DMS53 treated with DMSO at 0.1 percent for 48 hours (cell line): ENCODE results near the gene RNF186.
"Not testable (repeated sequence)": the region's sequence is repeated elsewhere in the genome, so short reads cannot be mapped to it uniquely, and the experiment has no call there.

Experiments used
- DNase-seq: peaks from one replicate; lab custom pipeline; 2025; ENCODE audit not compliant: unreplicated experiment; lab: John Stamatoyannopoulos, UW

Gene RNF186

DNA sequence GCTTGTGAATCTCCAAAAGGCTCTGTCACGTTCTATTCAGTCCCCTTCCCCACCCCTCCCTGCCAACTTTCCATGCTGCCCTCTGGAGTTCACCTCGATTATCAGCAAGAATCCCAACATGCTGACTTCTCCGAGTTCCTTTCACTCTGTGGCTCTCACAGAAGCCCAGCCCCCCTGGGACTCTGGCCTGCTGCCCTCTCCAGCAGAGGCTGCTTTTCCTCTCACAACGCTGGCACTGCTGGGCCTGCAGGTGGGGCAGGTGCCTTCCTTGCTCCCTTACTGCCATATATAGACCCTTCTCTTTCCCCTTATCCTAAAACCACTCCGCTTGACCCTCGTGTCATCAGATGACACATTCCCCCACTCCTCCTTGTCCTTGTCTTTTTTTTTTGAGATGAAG lies 10.2 kb upstream of the RNF186 start:
- DNase-seq = no peak

GRCh38 chr1:19824541-19824940 lies 9.5 kb upstream of the RNF186 start:
- no peak for DNase-seq

DNA sequence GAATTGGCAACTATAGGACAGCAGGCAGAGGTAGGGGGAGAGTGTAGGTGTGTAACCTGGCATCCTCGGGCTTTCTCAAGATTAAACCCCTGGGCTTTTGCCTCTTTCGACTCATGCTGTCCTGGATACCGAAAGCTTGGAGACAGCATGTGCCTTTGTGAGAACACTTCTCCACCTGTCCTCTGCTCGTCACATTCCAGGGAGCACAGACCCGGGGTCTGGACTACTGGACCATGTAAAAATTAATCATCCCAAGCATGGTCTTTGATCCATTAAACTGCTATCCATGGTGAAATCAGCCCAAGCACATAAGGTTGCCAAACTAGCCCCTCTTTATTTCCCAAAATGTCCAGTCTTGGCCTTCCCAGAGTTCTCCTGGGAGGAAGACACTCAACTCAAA lies 9.0 kb upstream of the RNF186 start:
- DNase-seq = no peak

GRCh38 chr1:19819701-19820100 lies 4.6 kb upstream of the RNF186 start:
- no peak for DNase-seq

- no peak for DNase-seq
Measured at GRCh38 chr1:19818324-19818723, 3.2 kb upstream of the RNF186 start.

DNA sequence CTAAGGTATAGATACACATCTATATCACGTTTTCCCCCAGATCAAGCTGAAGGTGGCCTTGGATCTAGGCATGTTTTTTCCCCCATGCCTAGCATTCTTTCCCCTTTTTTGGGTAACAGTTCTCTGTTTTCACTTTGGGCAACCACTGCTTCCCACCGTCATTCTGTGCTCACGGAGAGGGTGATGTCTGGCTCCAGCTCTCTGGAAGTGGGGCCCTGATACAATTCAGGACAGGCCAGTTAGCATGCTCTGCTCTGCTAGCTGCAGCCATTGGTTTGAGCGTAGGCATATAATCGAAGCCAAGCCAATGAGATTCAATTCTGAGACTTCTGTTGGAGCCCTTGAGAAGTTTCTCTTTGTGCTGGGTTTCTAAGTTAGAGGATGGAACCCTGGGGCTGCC lies 2.1 kb upstream of the RNF186 start:
- no peak for DNase-seq

DNA sequence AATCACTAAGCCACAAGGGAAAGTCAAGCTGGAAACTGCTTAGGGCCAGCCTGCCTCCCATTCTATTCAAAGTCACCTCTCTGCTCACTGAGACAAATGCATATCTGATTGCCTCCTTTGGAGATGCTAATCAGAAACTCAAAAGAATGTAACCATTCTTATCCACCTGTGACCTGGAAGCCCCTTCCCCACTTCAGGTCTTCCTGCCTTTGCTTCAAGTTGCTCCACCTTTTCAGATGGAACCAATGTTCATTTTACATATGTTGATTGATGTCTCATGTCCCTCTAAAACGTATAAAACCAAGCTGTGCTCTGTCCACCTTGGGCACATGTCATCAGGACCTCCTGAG lies 1.6 kb upstream of the RNF186 start:
- not testable (repeated sequence) for DNase-seq

DNA sequence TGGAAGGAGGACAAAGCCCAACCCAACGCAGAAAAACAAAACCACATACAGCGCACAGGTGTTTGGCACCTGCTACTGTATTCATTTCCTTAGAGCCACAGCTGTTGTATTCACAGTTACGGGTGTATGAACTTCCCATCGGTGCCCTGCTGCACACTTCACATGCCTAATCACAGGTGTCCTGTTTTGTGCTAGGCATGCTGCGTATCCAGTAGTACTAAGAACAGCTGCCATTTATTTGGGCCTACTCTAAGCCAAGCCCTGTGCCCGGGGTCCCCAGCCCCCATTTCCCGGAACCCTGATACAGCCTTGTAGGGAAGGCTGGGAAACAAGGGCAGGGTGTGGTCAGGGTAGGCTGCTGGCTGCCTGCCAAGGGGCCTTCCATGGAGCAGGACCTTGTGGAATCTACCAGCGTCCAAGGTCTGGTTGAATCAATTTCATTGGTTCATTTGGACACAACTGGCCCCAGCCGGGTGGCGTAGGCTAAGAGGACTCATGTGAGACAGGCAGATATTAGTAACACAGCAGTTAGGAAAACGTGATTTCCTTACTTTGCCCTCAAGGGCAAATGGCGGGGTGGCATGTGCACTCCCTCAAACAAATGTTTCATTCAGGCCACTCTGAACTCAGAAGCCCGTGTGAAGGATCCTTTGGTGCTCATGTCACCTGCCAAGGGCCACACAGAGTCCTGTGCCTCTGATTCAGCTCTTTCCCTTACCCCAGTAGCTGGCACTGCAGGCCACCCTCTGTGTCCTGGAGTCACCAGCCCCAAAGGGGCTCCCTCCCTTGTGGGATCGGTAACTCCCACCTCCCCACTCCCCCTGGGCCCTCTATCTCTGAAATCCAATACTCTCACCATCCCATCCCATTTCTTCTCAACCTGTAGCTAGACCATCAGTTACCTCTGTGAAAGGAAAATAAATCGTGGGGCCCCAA lies 986 bp upstream of the RNF186 start:
- peak; percentile 96 for DNase-seq

- no peak for DNase-seq
Measured at GRCh38 chr1:19814244-19814661, 830 bp downstream of the RNF186 start.

- DNase-seq = no peak
Measured at GRCh38 chr1:19813643-19813960, 1.5 kb downstream of the RNF186 start.

GRCh38 chr1:19812875-19813642 lies 2.0 kb downstream of the RNF186 start:
- DNase-seq = no peak

- no peak for DNase-seq
Measured at GRCh38 chr1:19811206-19811851, 3.8 kb downstream of the RNF186 start.

DNA sequence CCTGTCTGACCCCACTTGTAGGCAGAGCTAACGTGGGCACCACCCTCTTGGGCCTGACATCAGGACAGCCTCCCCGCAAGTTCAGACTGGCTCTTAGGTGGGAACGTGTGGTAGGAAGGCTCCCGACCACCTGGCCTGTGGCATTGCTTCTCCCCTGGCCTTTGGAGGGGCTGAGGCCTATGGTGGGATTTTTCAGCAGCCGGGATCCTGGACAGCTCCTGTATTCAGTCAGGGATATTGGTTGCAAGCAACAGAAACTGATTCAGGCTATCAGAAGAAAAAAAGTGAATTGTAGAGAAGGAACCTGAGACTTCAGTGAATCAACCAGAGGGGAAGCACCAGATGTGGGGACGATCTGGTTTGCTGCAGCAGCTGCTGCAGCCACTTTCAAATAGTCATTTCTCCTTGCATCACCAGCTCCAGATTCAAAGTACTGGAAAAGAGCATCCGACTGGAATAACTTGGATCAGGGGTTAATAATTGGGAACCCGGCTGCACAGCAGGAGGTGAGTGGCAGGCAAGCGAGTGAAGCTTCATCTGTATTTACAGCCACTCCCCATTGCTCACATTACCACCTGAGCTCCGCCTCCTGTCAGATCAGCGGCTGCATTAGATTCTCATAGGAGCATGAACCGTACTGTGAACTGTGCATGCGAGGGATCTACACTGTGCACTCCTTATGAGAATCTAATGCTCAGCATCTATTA lies 5.9 kb downstream of the RNF186 start:
- no peak for DNase-seq

DNA sequence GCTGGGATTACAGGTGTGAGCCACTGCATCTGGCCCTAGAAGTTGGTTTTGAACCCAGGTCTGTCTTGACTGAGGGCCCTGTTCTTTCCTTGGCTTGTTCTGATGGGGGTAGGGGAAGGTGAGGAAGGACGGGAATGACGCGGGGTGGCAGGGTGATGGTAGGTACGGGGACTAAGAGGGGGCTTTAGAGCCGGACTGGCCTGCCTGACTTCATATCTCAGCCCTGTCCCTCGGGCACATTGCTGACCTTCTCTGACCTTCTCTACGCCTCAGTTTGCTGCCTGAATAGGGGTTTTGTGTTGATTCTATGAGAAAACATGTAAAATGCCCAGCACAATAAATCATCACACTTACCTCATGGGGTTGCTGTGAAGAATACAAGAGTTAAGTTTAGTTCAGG lies 6.7 kb downstream of the RNF186 start:
- no peak for DNase-seq

GRCh38 chr1:19804831-19805251 lies 10.2 kb downstream of the RNF186 start:
- DNase-seq = no peak

DNA sequence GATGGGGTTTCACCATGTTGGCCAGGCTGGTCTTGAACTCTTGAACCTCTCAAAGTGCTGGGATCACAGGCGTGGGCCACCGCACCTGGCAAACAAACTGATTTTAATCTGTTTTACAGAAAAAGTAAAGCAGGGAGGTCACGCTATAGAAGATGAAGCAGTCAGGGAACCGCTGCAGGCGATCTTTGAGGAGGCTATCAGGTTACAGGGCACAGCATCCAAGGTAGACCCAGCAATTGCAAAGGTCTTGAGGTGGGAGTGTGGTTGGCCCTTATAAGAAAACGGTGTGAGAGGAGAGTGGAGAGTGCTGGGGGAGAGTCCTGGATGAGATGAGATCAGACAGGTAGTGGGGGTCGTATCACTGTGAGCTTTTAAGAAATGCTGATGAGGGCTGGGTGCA lies 12.8 kb downstream of the RNF186 start:
- no peak for DNase-seq

- DNase-seq = peak; percentile 64
Measured at GRCh38 chr1:19800076-19800804, 14.8 kb downstream of the RNF186 start.

DNA sequence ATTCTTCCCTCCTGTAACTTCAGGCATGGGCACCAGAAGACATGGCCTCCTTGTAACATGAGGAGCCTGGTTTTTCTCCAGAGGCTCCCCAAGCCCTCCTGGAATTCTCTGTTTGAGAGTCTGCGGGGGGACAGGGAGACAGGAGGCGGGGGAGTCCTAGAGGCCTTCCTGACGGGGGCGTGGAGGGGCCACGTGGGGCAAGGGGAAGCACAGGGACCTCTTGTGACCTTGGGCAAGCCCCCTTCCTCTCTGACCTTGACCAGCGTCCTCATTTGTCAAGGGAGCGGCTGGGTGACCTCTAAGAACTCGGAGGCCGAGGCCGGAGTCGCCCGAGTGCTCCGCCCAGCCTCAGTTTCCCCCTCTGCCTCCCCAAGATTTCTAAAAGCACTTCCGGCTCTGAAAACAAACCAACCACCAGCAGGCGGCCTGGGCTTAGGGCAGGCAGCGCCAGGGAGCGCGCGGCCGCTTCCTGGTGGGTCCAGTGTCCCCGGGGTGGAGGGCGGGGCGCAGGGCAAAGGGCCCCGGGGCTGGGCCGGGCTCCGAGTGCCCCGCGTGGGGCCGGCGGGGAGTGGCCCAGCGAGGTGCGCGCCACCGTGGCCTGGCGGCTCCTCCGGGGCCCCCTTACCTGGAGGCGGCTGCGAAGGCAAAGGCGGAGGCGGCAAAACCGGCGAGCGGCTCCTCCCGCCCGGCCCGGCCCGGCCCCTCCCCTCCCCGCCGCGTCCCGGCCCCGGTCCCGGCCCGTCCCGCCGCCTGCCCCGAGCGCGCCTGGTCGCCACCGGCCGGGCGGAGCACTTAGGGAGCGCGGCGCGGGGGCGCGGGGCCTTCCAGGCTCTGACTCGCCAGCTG lies 15.6 kb downstream of the RNF186 start, which contains the start of gene TMCO4:
Gene TMCO4, minus strand, starts transcription at position 687 of the 846 bp plus-strand sequence. CDS start 19,158 bp downstream, outside the sequence.
- DNase-seq = peak; percentile 58

DNA sequence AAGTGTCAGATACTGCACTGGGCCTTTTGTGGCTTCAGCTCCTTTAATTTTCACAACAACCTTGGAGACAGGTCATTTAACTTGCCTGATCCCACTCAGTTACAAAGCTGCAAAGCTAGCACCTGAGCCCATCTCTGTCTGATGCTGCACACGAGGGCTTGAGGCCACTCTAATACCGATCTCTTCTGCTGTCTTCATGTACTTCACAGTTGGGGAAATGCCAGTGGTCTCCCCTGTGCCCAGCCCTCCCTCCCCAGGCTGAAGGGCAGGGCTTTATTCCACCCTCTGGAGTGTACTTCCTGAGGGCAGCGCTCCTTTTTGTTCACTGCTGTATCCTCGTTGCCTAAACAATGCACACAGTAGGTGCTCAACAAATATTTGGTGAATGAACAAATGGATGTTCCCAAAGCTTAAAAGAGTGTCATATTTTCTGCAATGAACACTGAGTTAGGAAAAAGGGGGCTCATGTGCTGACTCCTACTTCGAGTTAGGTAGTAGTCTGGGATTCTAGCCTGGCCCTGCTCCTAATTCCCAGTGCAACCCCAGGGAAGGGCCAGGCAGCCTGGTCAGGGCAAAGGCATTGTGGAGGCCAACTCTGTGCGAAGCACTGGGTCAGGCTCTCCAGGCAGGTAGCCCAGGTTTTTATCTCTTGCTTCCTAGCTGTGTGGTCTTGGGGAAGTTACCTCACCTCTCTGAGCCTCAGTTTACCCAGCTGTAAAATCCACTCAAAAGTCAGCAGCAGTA lies 16.4 kb downstream of the RNF186 start:
- DNase-seq = no peak
